Liver (tissue), 9 donors: ENCODE measurements around the gene TFCP2. TPM values are rescaled to one million over a fixed set of nuclear protein-coding genes. Genes with fewer than 3 reads are reported as not detected.

Source experiments
- DNase-seq: peaks from one replicate; pipeline ENCODE4 v3.0.0-alpha.2; 2017; ENCODE audit warnings: low spot score
- H3K27ac ChIP-seq, 2 donors: one replicate each; pipeline ENCODE4 v1.7.0; 2013; ENCODE audit warnings: inconsistent platforms in 2 of 2, low read length in 2 of 2, control low read depth in 1 of 2, low read depth in 1 of 2, mild to moderate bottlenecking in 1 of 2
- H3K27me3 ChIP-seq, 4 donors: one replicate each; pipeline versions ENCODE4 v1.6.1 to v1.7.0; 2013; ENCODE audit warnings: low read length in 3 of 4, inconsistent platforms in 1 of 4, mild to moderate bottlenecking in 1 of 4, moderate library complexity in 1 of 4; ENCODE audit not compliant: control insufficient read depth in 4 of 4, insufficient read depth in 4 of 4
- H3K36me3 ChIP-seq, 4 donors: one replicate each; pipeline versions ENCODE4 v1.6.1 to v1.7.0; 2013; ENCODE audit warnings: low read length in 3 of 4, mild to moderate bottlenecking in 3 of 4, low read depth in 1 of 4, moderate library complexity in 1 of 4; ENCODE audit not compliant: control insufficient read depth in 4 of 4, insufficient read depth in 3 of 4
- H3K4me1 ChIP-seq, 4 donors: one replicate each; pipeline versions ENCODE4 v1.6.1 to v1.7.0; 2013; ENCODE audit warnings: low read length in 3 of 4, mild to moderate bottlenecking in 3 of 4, moderate library complexity in 1 of 4; ENCODE audit not compliant: control insufficient read depth in 4 of 4, insufficient read depth in 4 of 4
- H3K4me3 ChIP-seq, 3 donors: one replicate each; pipeline versions ENCODE4 v1.6.1 to v1.7.0; 2013; ENCODE audit warnings: low read length in 3 of 3, control low read depth in 1 of 3, low read depth in 1 of 3, mild to moderate bottlenecking in 1 of 3
- H3K9ac ChIP-seq, 2 donors: one replicate each; pipeline ENCODE4 v1.7.0; 2013; ENCODE audit warnings: low read length in 2 of 2, mild to moderate bottlenecking in 2 of 2, moderate library complexity in 2 of 2, control low read depth in 1 of 2, low read depth in 1 of 2
- H3K9me3 ChIP-seq, 4 donors: one replicate each; pipeline versions ENCODE4 v1.6.1 to v1.7.0; 2013; ENCODE audit warnings: low read length in 3 of 4; ENCODE audit not compliant: control insufficient read depth in 4 of 4
- EGR1 ChIP-seq, 2 donors: IDR thresholded peaks; 2 replicates each; pipeline ENCODE4 v1.6.1; 2016 to 2018; ENCODE audit warnings: antibody characterized with exemption in 2 of 2, low read depth in 2 of 2
- FOXA1 ChIP-seq: IDR thresholded peaks from 2 replicates; pipeline ENCODE4 v1.6.1; 2016; ENCODE audit warnings: antibody characterized with exemption
- FOXA2 ChIP-seq: IDR thresholded peaks from 2 replicates; pipeline ENCODE4 v1.6.1; 2016; ENCODE audit warnings: antibody characterized with exemption
- GABPA ChIP-seq, 2 donors: IDR thresholded peaks in 1 of 2; conservative IDR thresholded peaks in 1 of 2; 2 replicates each; pipeline ENCODE4 v1.6.1; 2016; ENCODE audit warnings: antibody characterized with exemption in 2 of 2, mild to moderate bottlenecking in 1 of 2, moderate library complexity in 1 of 2
- HNF4A ChIP-seq, 2 donors: conservative IDR thresholded peaks; 2 replicates each; pipeline ENCODE4 v1.6.1; 2016; ENCODE audit warnings: antibody characterized with exemption in 2 of 2, mild to moderate bottlenecking in 2 of 2
- HNF4G ChIP-seq: IDR thresholded peaks from 2 replicates; pipeline ENCODE4 v1.6.1; 2016; ENCODE audit warnings: antibody characterized with exemption
- JUND ChIP-seq, 2 donors: IDR thresholded peaks; 2 replicates each; pipeline ENCODE4 v1.6.1; 2016; ENCODE audit warnings: antibody characterized with exemption in 2 of 2
- NR2F2 ChIP-seq: IDR thresholded peaks from 2 replicates; pipeline ENCODE4 v1.6.1; 2016; ENCODE audit warnings: antibody characterized with exemption
- RAD21 ChIP-seq, 2 donors: IDR thresholded peaks; 2 replicates each; pipeline ENCODE4 v1.6.1; 2016; ENCODE audit warnings: antibody characterized with exemption in 2 of 2, mild to moderate bottlenecking in 2 of 2
- RXRA ChIP-seq, 2 donors: IDR thresholded peaks; 2 replicates each; pipeline ENCODE4 v1.6.1; 2017 to 2018; ENCODE audit warnings: antibody characterized with exemption in 2 of 2, mild to moderate bottlenecking in 1 of 2
- SP1 ChIP-seq: IDR thresholded peaks from 2 replicates; pipeline ENCODE4 v1.6.1; 2018; ENCODE audit warnings: antibody characterized with exemption, mild to moderate bottlenecking
- TAF1 ChIP-seq: conservative IDR thresholded peaks from 2 replicates; pipeline ENCODE4 v1.6.1; 2016; ENCODE audit warnings: antibody characterized with exemption, mild to moderate bottlenecking
- YY1 ChIP-seq: IDR thresholded peaks from 2 replicates; pipeline ENCODE4 v1.6.1; 2016; ENCODE audit warnings: antibody characterized with exemption, mild to moderate bottlenecking
- WGBS: extraction: QIAGEN DNeasy Blood & Tissue Kit; methylation state at CpG from one replicate; pipeline ENCODE4 v1.1.7; 2013; 5-methylcytosine and 5-hydroxymethylcytosine counted together
- polyA plus RNA-seq, 2 donors: library from polyadenylated mRNA; stranded (reverse) in 1 of 2; unstranded in 1 of 2; fragments of 200-250 nt in 1 of 2; fragments of >200 nt in 1 of 2; fragmentation: Nextera tagmentation in 1 of 2; extraction: Ambion mirVana in 1 of 2; gene quantifications; one replicate each; pipeline versions ENCODE4 v1.2.1 to v1.2.3, GENCODE V29; 2013 to 2015
- total RNA-seq, 2 donors: library from RNA; depleted of rRNA; stranded (reverse); fragments of >200 nt; gene quantifications; one replicate each; pipeline ENCODE4 v1.2.3, GENCODE V29; 2014
- TF ChIP-seq, protein P1 (sequence below): fragments of 150-350 bp; IDR thresholded peaks from 2 replicates; pipeline ENCODE4 v1.5.1; 2017; ENCODE audit warnings: improper control_type of control experiment, low read depth, low read length; ENCODE audit not compliant: missing input control
- TF ChIP-seq, protein P2 (sequence below): IDR thresholded peaks from 2 replicates; pipeline ENCODE4 v1.6.1; 2016; ENCODE audit warnings: antibody characterized with exemption
- TF ChIP-seq, protein P3 (sequence below): IDR thresholded peaks from 2 replicates; pipeline ENCODE4 v1.6.1; 2016; ENCODE audit warnings: antibody characterized with exemption, mild to moderate bottlenecking
- TF ChIP-seq, protein P4 (sequence below): IDR thresholded peaks from 2 replicates; pipeline ENCODE4 v1.6.1; 2016; ENCODE audit warnings: antibody characterized with exemption
- TF ChIP-seq, protein P5 (sequence below): IDR thresholded peaks from 2 replicates; pipeline ENCODE4 v1.6.1; 2016; ENCODE audit warnings: antibody characterized with exemption
- donor health status: healthy.
- donor health status: healthy.
- donor health status: healthy.
- donor health status: healthy.
- donor health status: healthy.

The TFCP2 gene
- total and polyA plus RNA-seq, 4 donors: 1.6 to 8.6 (median 5.1) TPM

DNA sequence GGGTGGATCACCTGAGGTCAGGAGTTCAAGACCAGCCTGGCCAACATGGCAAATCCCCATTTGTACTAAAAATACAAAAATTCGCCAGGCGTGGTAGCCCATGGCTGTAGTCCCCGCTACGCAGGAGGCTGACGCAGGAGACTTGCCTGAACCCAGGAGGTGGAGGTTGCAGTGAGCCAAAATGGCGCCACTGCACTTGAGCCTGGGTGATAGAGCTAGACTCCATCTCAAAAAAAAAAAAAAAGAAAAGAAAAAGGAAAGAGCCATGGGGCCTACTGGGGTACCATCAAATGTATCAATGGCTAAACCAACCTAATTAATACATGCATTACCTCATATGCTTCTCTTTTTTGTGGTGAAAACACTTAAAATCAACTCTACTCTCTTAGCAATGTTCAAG, 10.7 kb downstream of the TFCP2 start:
- Histone ChIP-seq H3K9ac (no peak overlapping the region), H3K27me3 (no peaks in the 10 kb centered on the region), H3K27ac (no peak overlapping the region), H3K36me3 (no peaks in the 10 kb centered on the region), H3K9me3 (no peaks in the 10 kb centered on the region), H3K4me3 (no peak overlapping the region), H3K4me1 (peaks cover 0 to 2% (median 0%) of the 10 kb centered on the region in 4 donors)
- WGBS: 99% methylated on average over 6 of the region's 6 CpGs
- TF ChIP-seq EGR1 (IDR thresholded peaks at IDR 0.05; ENCODE audit: low read depth in 2 of 2) (no peak), SP1 (no peak), HNF4G (no peak), HNF4A (conservative IDR thresholded peaks at IDR 0.05) (no peak), FOXA1 (no peak), RAD21 (IDR thresholded peaks at IDR 0.05) (no peak), YY1 (no peak), RXRA (IDR thresholded peaks at IDR 0.05) (no peak), NR2F2 (no peak), FOXA2 (no peak), GABPA (IDR thresholded peaks at IDR 0.05 in 1 of 2, conservative IDR thresholded peaks at IDR 0.05 in 1 of 2) (no peak), TAF1 (no peak), JUND (IDR thresholded peaks at IDR 0.05) (no peak)
- TF ChIP-seq, protein P1, sequence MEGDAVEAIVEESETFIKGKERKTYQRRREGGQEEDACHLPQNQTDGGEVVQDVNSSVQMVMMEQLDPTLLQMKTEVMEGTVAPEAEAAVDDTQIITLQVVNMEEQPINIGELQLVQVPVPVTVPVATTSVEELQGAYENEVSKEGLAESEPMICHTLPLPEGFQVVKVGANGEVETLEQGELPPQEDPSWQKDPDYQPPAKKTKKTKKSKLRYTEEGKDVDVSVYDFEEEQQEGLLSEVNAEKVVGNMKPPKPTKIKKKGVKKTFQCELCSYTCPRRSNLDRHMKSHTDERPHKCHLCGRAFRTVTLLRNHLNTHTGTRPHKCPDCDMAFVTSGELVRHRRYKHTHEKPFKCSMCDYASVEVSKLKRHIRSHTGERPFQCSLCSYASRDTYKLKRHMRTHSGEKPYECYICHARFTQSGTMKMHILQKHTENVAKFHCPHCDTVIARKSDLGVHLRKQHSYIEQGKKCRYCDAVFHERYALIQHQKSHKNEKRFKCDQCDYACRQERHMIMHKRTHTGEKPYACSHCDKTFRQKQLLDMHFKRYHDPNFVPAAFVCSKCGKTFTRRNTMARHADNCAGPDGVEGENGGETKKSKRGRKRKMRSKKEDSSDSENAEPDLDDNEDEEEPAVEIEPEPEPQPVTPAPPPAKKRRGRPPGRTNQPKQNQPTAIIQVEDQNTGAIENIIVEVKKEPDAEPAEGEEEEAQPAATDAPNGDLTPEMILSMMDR: no peak
- TF ChIP-seq, protein P2, sequence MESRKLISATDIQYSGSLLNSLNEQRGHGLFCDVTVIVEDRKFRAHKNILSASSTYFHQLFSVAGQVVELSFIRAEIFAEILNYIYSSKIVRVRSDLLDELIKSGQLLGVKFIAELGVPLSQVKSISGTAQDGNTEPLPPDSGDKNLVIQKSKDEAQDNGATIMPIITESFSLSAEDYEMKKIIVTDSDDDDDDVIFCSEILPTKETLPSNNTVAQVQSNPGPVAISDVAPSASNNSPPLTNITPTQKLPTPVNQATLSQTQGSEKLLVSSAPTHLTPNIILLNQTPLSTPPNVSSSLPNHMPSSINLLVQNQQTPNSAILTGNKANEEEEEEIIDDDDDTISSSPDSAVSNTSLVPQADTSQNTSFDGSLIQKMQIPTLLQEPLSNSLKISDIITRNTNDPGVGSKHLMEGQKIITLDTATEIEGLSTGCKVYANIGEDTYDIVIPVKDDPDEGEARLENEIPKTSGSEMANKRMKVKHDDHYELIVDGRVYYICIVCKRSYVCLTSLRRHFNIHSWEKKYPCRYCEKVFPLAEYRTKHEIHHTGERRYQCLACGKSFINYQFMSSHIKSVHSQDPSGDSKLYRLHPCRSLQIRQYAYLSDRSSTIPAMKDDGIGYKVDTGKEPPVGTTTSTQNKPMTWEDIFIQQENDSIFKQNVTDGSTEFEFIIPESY: no peak
- TF ChIP-seq, protein P3, sequence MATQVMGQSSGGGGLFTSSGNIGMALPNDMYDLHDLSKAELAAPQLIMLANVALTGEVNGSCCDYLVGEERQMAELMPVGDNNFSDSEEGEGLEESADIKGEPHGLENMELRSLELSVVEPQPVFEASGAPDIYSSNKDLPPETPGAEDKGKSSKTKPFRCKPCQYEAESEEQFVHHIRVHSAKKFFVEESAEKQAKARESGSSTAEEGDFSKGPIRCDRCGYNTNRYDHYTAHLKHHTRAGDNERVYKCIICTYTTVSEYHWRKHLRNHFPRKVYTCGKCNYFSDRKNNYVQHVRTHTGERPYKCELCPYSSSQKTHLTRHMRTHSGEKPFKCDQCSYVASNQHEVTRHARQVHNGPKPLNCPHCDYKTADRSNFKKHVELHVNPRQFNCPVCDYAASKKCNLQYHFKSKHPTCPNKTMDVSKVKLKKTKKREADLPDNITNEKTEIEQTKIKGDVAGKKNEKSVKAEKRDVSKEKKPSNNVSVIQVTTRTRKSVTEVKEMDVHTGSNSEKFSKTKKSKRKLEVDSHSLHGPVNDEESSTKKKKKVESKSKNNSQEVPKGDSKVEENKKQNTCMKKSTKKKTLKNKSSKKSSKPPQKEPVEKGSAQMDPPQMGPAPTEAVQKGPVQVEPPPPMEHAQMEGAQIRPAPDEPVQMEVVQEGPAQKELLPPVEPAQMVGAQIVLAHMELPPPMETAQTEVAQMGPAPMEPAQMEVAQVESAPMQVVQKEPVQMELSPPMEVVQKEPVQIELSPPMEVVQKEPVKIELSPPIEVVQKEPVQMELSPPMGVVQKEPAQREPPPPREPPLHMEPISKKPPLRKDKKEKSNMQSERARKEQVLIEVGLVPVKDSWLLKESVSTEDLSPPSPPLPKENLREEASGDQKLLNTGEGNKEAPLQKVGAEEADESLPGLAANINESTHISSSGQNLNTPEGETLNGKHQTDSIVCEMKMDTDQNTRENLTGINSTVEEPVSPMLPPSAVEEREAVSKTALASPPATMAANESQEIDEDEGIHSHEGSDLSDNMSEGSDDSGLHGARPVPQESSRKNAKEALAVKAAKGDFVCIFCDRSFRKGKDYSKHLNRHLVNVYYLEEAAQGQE: no peak
- TF ChIP-seq, protein P4, sequence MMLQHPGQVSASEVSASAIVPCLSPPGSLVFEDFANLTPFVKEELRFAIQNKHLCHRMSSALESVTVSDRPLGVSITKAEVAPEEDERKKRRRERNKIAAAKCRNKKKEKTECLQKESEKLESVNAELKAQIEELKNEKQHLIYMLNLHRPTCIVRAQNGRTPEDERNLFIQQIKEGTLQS: no peak
- TF ChIP-seq, protein P5, sequence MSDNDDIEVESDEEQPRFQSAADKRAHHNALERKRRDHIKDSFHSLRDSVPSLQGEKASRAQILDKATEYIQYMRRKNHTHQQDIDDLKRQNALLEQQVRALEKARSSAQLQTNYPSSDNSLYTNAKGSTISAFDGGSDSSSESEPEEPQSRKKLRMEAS: no peak
- no peak for DNase-seq
